GM21723 (cell line): Measurements from ENCODE around the gene URAD.

Source experiments
- ATAC-seq: cut with Tn5 transposase; IDR thresholded peaks from one replicate; pipeline ENCODE4 v1.9.1; 2021; ENCODE audit warnings: mild to moderate bottlenecking, moderate library complexity; ENCODE audit not compliant: unreplicated experiment

Gene URAD

GRCh38 chr13:27960362-27961226 is 27.9 kb downstream of the URAD start:
- no peak for ATAC-seq

- ATAC-seq = no peak
These were observed 28.5 kb downstream of the URAD start for GRCh38 chr13:27959976-27960361.

DNA sequence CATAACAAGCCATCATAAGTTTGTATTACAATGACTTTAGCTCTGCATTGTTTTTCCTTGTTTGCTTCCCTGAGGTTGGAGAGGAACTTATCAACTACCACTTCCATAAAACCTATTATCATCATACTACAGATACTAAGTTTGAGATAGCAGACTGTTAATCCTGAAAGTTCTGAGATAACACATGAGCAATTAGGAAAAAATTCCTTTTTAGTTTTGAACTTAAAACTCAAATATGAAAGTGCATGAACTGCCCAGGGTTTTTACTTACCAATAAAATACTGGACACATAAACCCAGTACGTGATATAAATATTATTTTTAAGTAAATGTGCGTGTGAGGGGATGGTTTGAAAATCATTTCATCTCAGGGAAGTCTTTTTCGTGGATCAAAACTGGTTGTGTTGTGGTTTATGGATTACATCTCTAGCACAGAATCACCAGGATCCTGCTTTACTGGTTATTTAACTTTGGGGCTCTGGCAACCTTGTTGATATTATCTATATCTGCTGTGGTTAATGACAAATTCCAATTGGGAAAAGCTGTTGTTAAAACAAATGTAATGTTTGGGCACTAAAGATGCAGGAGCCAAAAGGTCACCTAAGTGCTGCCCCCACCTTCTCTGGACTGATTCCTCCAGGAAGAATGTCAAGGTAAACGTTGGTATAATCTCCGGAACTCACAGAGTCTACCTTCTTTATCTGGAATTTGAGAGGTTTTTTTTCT is 31.8 kb downstream of the URAD start:
- ATAC-seq = no peak

GRCh38 chr13:27955014-27955591 is 33.4 kb downstream of the URAD start:
- ATAC-seq = no peak

DNA sequence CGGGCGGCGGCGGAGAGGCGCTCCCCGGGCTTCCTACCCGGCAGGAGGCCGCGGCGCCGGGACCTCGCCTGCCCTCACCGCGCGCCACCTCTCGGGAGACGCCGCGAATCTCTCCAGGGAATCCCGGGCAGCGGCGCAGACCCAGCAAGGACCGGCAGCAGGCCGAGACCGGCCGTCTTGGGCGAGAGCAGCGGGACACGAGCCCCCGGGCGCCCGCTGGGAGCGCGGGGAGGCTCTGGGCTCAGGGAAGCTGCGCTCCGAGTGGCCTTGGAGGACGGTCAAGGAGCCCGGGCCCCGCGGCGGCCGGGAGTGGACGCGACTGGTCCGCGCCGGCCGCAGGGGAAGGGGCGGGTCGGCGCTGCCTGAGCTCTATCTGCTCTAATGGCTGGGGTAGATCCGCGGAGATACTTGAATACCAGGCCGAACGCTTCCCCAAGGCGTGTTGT is 34.1 kb downstream of the URAD start:
- ATAC-seq = peak; percentile 32

DNA sequence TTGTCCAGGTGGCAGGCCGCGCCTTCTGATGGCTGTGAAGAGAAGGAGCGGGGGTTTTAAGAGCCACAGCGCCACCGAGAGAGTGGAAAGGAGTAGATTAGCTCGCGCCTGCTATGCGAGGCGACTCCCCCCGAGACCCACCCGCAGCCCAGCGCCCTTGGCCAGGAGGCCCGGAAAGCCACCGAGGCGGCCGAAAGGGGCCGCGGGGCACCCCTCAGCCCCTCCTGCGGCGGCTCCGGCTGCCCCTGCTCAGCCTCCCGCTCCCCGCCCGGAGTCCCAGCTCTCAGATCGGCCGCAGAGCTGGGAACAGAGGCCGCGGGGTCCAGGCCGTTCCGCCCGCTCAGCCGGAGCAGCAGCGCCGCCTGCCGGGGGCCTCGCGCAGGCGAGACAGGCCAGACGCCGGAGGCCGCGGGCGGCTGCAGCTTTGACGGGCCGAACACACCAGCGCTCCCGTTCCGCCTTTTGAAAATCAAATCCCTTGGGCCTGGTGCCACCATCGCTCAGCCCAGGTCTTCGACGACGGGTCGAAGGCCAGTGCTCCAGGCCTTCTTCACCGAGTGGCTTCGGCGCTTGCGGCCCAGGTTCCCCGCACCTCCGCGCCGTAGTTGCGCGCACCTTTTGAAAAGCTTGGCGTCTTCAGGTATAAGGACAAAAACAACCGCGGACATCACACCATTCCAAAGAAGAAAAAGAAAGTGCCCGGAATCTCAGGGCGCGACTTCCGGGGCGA is 34.7 kb downstream of the URAD start:
- peak; percentile 92 for ATAC-seq

GRCh38 chr13:27952876-27953675 is 35.4 kb downstream of the URAD start:
- ATAC-seq = no peak

GRCh38 chr13:27942972-27943371 is 45.5 kb downstream of the URAD start:
- ATAC-seq = no peak

- no peak for ATAC-seq
These were observed 54.7 kb downstream of the URAD start for GRCh38 chr13:27933580-27934328.

GRCh38 chr13:27933118-27933517 is 55.4 kb downstream of the URAD start:
- ATAC-seq = no peak

- no peak for ATAC-seq
These were observed 58.6 kb downstream of the URAD start for GRCh38 chr13:27929868-27930267.

DNA sequence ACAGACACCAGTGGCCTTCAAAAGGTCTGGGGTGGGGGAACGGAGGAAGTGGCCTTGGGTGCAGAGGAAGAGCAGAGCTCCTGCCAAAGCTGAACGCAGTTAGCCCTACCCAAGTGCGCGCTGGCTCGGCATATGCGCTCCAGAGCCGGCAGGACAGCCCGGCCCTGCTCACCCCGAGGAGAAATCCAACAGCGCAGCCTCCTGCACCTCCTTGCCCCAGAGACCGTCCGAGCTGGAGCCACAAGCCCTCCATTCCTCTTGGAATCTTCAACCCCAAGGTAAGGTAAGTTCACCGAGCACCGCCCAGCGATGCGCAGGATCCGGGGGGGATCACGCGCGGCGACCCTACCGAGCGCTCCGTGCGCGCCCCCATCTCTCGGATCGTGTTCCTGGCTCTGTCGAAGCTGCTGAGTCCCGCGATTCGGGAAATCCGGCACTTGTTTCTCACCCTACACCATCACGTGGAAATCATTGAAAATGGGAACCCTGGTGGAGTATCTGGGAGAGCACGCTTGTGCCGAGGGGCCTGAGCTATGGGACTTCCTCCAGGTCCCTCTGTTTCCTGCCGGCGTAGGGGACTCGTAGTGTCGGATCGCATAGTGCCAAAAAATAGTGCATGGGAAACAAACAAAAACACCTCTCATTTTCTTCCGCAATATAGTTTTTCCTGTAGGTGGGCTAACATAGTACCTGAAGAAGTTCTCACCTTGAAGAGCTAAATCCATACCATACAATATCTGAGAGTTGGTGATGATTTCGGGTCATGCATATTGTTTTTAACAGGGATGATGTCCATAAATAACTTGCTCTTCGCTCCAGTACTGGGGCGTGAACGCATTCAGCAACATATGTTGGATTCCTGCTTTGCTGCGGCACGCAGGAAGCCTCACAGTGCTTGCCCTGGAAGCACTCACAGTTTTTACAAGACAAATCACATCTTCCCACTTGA is 59.4 kb downstream of the URAD start:
- no peak for ATAC-seq

DNA sequence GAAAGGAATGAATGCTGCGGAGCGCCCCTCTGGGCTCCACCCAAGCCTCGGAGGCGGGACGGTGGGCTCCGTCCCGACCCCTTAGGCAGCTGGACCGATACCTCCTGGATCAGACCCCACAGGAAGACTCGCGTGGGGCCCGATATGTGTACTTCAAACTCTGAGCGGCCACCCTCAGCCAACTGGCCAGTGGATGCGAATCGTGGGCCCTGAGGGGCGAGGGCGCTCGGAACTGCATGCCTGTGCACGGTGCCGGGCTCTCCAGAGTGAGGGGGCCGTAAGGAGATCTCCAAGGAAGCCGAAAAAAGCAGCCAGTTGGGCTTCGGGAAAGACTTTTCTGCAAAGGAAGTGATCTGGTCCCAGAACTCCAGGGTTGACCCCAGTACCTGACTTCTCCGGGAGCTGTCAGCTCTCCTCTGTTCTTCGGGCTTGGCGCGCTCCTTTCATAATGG is 60.1 kb downstream of the URAD start:
- ATAC-seq = no peak
